OCI-LY1 (cell line): ENCODE measurements around the gene RBMS3.

Source experiments
- H2AFZ ChIP-seq: fragments of 200-600 bp; sonication (generic), shearing (Covaris generic); 2 replicates; pipeline ENCODE4 v1.6.0; 2014; ENCODE audit warnings: antibody characterized with exemption, mild to moderate bottlenecking, low read length
- H3F3A ChIP-seq: fragments of 200-600 bp; sonication (generic), shearing (Covaris generic); 2 replicates; pipeline ENCODE4 v1.6.0; 2014; ENCODE audit warnings: mild to moderate bottlenecking, antibody characterized with exemption, low read length, moderate library complexity; ENCODE audit not compliant: insufficient read depth
- H3K27ac ChIP-seq: fragments of 200-600 bp; sonication (generic); 2 replicates; pipeline ENCODE4 v1.5.1; 2014; ENCODE audit warnings: low read length, mixed run types, mild to moderate bottlenecking, low read depth; ENCODE audit not compliant: poor library complexity, severe bottlenecking
- H3K27me3 ChIP-seq: fragments of 200-600 bp; sonication (generic); 2 replicates; pipeline ENCODE4 v1.6.0; 2014; ENCODE audit warnings: antibody characterized with exemption, mild to moderate bottlenecking, low read length, moderate library complexity; ENCODE audit not compliant: insufficient read depth
- H3K36me3 ChIP-seq: fragments of 200-600 bp; sonication (generic); 2 replicates; pipeline ENCODE4 v1.6.1; 2014; ENCODE audit warnings: mild to moderate bottlenecking, antibody characterized with exemption, low read length, moderate library complexity, mixed read lengths; ENCODE audit not compliant: insufficient read depth
- H3K4me1 ChIP-seq: fragments of 200-600 bp; sonication (generic); 2 replicates; pipeline ENCODE4 v1.5.1; 2014; ENCODE audit warnings: mild to moderate bottlenecking, low read length, moderate library complexity; ENCODE audit not compliant: insufficient read depth, severe bottlenecking
- H3K4me2 ChIP-seq: fragments of 200-600 bp; sonication (generic), shearing (Covaris generic); 2 replicates; pipeline ENCODE4 v1.6.1; 2014; ENCODE audit warnings: low read length
- H3K4me3 ChIP-seq: fragments of 200-600 bp; sonication (generic); 2 replicates; pipeline ENCODE4 v1.5.1; 2014; ENCODE audit warnings: low read length, low read depth, mild to moderate bottlenecking, mixed read lengths; ENCODE audit not compliant: poor library complexity, severe bottlenecking
- H3K79me2 ChIP-seq: fragments of 200-600 bp; shearing (Covaris generic); 2 replicates; pipeline ENCODE4 v1.6.1; 2016; ENCODE audit warnings: mixed run types, low read length, mixed read lengths; ENCODE audit not compliant: insufficient read depth
- H3K9ac ChIP-seq: fragments of 200-600 bp; sonication (generic), shearing (Covaris generic); 2 replicates; pipeline ENCODE4 v1.6.1; 2014; ENCODE audit warnings: mild to moderate bottlenecking, low read length, mixed read lengths
- H3K9me2 ChIP-seq: fragments of 200-600 bp; sonication (generic), shearing (Covaris generic); 2 replicates; pipeline ENCODE4 v1.6.1; 2014; ENCODE audit warnings: low read depth, mild to moderate bottlenecking, low read length, mixed read lengths
- H3K9me3 ChIP-seq: fragments of 200-600 bp; shearing (Covaris generic); 2 replicates; pipeline ENCODE4 v1.6.1; 2014; ENCODE audit warnings: low read length, mixed read lengths
- H4K20me1 ChIP-seq: fragments of 200-600 bp; sonication (generic), shearing (Covaris generic); 2 replicates; pipeline ENCODE4 v1.6.0; 2016; ENCODE audit warnings: mild to moderate bottlenecking, low read length; ENCODE audit not compliant: insufficient read depth
- CTCF ChIP-seq: fragments of 200-600 bp; sonication (generic), shearing (Covaris generic); IDR thresholded peaks from 2 replicates; pipeline ENCODE4 v1.5.1; 2017; ENCODE audit warnings: mild to moderate bottlenecking, antibody characterized with exemption, low read length, moderate library complexity, mixed read lengths
- EZH2 ChIP-seq: fragments of 200-600 bp; sonication (generic), shearing (Covaris generic); IDR thresholded peaks from 2 replicates; pipeline ENCODE4 v1.8.0; 2017; ENCODE audit warnings: borderline replicate concordance, mixed run types, mild to moderate bottlenecking, antibody characterized with exemption, low read length, moderate library complexity, mixed read lengths

RBMS3 gene

GRCh38 chr3:29991198-29991597 lies 710.3 kb downstream of the RBMS3 start:
- Histone ChIP-seq H3K27ac (no peak overlapping the region), H3K9me3 (no peaks in the 10 kb centered on the region), H3K79me2 (no peaks in the 10 kb centered on the region), H3K27me3 (no peaks in the 10 kb centered on the region), H3K4me2 (no peak overlapping the region), H3F3A (no peaks in the 10 kb centered on the region), H3K9ac (no peak overlapping the region), H4K20me1 (no peaks in the 10 kb centered on the region), H3K36me3 (no peaks in the 10 kb centered on the region), H3K4me3 (no peak overlapping the region), H3K4me1 (no peaks in the 10 kb centered on the region), H2AFZ (no peak overlapping the region), H3K9me2 (no peaks in the 10 kb centered on the region)
- TF ChIP-seq CTCF: no peak
- TF ChIP-seq EZH2: no peak

GRCh38 chr3:30002797-30003196 lies 721.9 kb downstream of the RBMS3 start:
- Histone ChIP-seq H3K27me3 (no peaks in the 10 kb centered on the region), H3K27ac (no peak overlapping the region), H3K4me2 (no peak overlapping the region), H3K9ac (no peak overlapping the region), H3K9me3 (no peaks in the 10 kb centered on the region), H2AFZ (no peak overlapping the region), H3K4me1 (peaks cover 8% of the 10 kb centered on the region), H3K36me3 (no peaks in the 10 kb centered on the region), H3K79me2 (no peaks in the 10 kb centered on the region), H4K20me1 (no peaks in the 10 kb centered on the region), H3F3A (no peaks in the 10 kb centered on the region), H3K4me3 (no peak overlapping the region), H3K9me2 (no peaks in the 10 kb centered on the region)
- no peak for TF ChIP-seq EZH2
- TF ChIP-seq CTCF: no peak

- no peak overlapping the region for H3K4me3 ChIP-seq
- H3K36me3 ChIP-seq: no peaks in the 10 kb centered on the region
- H3K9me3 ChIP-seq: no peaks in the 10 kb centered on the region
- H3K79me2 ChIP-seq: no peaks in the 10 kb centered on the region
- H3F3A ChIP-seq: no peaks in the 10 kb centered on the region
- no peaks in the 10 kb centered on the region for H3K27me3 ChIP-seq
- H3K9ac ChIP-seq: no peak overlapping the region
- no peak overlapping the region for H3K4me2 ChIP-seq
- H4K20me1 ChIP-seq: no peaks in the 10 kb centered on the region
- TF ChIP-seq EZH2 (no peak), CTCF (no peak)
- peaks cover 8% of the 10 kb centered on the region for H3K4me1 ChIP-seq
- no peak overlapping the region for H2AFZ ChIP-seq
- no peaks in the 10 kb centered on the region for H3K9me2 ChIP-seq
- no peak overlapping the region for H3K27ac ChIP-seq
Observed at GRCh38 chr3:30003741-30004140, 722.9 kb downstream of the RBMS3 start.
